Rectal smooth muscle tissue (tissue), 1 donor: ENCODE data around the gene NKTR.

Experiments used
- H3K27ac ChIP-seq: one replicate; pipeline ENCODE4 v1.7.0; 2013; ENCODE audit warnings: low read depth, low read length, inconsistent platforms
- H3K27me3 ChIP-seq: one replicate; pipeline ENCODE4 v1.7.0; 2013; ENCODE audit warnings: low read length; ENCODE audit not compliant: control insufficient read depth, insufficient read depth
- H3K36me3 ChIP-seq: one replicate; pipeline ENCODE4 v1.7.0; 2013; ENCODE audit warnings: low read length; ENCODE audit not compliant: control insufficient read depth, insufficient read depth
- H3K4me1 ChIP-seq: one replicate; pipeline ENCODE4 v1.7.0; 2013; ENCODE audit warnings: low read length; ENCODE audit not compliant: control insufficient read depth, insufficient read depth
- H3K4me3 ChIP-seq: one replicate; pipeline ENCODE4 v1.7.0; 2013; ENCODE audit warnings: low read length
- H3K9ac ChIP-seq: one replicate; pipeline ENCODE4 v1.7.0; 2013; ENCODE audit warnings: low read length

The NKTR gene

DNA sequence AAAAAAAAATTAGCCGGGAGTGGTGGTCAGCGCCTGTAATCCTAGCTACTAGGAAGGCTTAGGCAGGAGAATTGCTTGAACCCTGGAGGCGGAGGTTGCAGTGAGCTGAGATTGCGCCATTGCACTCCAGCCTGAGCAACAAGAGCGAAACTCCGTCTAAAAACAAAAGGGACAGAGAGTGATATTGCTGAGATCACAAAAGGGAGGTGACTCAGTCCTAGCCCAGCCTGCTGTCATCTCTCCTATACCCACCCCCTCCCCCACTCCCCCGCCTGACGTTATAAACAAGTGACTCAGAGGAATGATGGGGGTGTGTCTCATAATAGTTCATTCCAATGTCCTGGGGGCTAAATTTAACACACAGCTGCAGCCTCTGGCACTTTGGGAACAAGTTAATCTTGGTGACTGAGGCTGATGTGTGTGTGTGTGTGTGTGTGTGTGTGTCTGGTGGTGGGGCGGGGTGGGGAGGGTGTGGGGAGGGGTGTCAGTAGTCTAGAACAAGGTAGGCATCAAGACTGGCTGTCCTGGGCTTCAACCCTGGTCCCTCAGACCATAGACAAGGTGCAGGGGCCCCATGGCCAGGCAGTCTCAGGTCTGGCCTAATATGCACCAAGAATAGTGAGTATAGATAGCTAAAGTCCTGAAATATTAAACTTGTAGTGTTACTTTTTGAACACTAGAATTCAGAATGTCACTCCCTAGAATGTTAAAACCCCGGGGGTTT is 83.6 kb downstream of the NKTR start:
- H3K9ac ChIP-seq, result no peak overlapping the region
- H3K4me1 ChIP-seq, result no peaks in the 10 kb centered on the region
- no peak overlapping the region for H3K4me3 ChIP-seq
- H3K36me3 ChIP-seq, result no peaks in the 10 kb centered on the region
- H3K27me3 ChIP-seq, result peaks cover 3% of the 10 kb centered on the region
- H3K27ac ChIP-seq, result no peak overlapping the region

DNA sequence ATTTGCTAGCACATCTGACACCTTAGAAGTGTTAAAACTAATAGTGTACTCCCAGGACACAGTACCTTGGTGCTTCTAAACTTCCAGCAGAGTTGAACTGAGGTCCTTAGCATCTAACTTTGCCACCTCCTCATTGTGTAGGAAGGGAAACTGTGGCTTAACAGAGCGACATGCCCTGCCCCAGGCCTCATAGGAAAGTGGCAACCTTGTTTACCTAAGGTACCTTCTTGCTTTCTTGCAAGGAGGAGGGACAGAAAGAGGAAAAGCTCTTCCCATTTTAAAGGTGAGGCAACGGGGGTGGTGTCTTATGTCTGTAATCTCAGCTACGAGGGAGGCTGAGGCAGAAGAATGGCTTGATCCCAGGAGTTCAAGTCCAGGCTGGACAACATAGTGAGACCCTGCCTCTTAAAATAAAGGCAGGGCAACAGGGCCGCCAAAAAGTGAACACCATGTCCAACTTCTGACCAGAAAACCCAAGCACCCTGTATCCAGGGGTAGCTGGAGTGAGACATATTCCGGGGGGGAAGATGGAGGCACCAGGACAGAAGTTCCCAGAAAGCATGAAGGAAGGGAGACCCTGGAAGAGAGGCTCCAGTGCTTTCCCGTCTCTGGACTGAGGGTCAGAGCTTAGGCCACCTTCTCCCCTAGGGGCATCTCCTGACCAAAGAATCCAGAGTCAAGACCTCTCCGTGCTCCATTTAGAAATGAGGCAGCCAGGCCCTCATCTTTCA is 84.3 kb downstream of the NKTR start:
- no peak overlapping the region for H3K4me3 ChIP-seq

DNA sequence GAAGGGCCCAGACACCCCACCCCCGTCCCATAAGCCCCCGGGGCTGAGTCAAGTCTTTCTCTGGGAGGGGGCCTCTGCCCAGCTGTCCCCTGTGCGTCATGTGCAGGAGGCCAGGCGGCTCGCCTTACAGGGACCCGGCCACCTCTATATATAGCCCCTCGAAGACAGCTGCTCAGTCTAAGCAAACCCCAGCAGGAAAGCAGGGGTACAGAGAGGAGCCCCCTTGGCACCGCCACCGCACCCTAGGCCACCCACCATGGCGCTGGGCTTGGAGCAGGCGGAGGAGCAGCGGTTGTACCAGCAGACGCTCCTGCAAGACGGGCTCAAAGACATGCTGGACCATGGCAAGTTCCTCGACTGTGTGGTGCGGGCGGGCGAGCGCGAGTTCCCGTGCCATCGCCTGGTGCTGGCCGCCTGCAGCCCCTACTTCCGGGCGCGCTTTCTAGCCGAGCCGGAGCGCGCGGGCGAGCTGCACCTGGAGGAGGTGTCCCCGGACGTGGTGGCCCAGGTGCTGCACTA is 84.9 kb downstream of the NKTR start, which contains the start of gene KLHL40:
KLHL40 (plus strand) TSS at position 175 of the 519 bp plus-strand sequence; CDS start at position 257, 82 bp downstream.
- H3K27ac ChIP-seq, result no peak within 1 kb of the TSS
- peak within 1 kb of the TSS; percentile 33 for H3K4me3 ChIP-seq
- no peaks in the 10 kb centered on the region for H3K36me3 ChIP-seq

More for the DNA sequence above, 84.3 kb downstream of the NKTR start:
- no peaks in the 10 kb centered on the region for H3K36me3 ChIP-seq
- peaks cover 3% of the 10 kb centered on the region for H3K27me3 ChIP-seq
- H3K27ac ChIP-seq, result no peak overlapping the region
- no peaks in the 10 kb centered on the region for H3K4me1 ChIP-seq
- H3K9ac ChIP-seq, result no peak overlapping the region

DNA sequence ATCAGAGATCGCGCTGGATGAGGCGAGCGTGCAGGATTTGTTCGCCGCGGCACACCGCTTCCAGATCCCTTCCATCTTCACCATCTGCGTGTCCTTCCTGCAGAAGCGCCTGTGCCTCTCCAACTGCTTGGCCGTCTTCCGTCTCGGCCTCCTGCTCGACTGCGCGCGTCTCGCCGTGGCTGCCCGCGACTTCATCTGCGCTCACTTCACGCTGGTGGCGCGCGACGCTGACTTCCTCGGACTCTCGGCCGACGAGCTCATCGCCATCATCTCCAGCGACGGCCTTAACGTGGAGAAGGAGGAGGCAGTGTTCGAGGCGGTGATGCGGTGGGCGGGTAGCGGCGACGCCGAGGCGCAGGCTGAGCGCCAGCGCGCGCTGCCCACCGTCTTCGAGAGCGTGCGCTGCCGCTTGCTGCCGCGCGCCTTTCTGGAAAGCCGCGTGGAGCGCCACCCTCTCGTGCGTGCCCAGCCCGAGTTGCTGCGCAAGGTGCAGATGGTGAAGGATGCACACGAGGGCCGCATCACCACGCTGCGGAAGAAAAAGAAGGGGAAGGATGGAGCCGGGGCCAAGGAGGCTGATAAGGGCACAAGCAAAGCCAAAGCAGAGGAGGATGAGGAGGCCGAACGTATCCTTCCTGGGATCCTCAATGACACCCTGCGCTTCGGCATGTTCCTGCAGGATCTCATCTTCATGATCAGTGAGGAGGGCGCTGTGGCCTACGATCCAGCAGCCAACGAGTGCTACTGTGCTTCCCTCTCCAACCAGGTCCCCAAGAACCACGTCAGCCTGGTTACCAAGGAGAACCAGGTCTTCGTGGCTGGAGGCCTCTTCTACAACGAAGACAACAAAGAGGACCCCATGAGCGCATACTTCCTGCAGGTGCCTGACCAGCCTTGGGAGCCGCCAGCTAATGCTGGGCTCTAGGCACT is 85.7 kb downstream of the NKTR start:
- Histone ChIP-seq H3K4me1 (no peaks in the 10 kb centered on the region), H3K27ac (no peak overlapping the region), H3K4me3 (peak overlapping the region; percentile 33), H3K9ac (no peak overlapping the region), H3K27me3 (peaks cover 3% of the 10 kb centered on the region), H3K36me3 (no peaks in the 10 kb centered on the region)

More for the DNA sequence above, 84.9 kb downstream of the NKTR start, which contains the start of gene KLHL40:
- Histone ChIP-seq H3K27me3 (peaks cover 3% of the 10 kb centered on the region), H3K9ac (no peak within 1 kb of the TSS), H3K4me1 (no peaks in the 10 kb centered on the region)

DNA sequence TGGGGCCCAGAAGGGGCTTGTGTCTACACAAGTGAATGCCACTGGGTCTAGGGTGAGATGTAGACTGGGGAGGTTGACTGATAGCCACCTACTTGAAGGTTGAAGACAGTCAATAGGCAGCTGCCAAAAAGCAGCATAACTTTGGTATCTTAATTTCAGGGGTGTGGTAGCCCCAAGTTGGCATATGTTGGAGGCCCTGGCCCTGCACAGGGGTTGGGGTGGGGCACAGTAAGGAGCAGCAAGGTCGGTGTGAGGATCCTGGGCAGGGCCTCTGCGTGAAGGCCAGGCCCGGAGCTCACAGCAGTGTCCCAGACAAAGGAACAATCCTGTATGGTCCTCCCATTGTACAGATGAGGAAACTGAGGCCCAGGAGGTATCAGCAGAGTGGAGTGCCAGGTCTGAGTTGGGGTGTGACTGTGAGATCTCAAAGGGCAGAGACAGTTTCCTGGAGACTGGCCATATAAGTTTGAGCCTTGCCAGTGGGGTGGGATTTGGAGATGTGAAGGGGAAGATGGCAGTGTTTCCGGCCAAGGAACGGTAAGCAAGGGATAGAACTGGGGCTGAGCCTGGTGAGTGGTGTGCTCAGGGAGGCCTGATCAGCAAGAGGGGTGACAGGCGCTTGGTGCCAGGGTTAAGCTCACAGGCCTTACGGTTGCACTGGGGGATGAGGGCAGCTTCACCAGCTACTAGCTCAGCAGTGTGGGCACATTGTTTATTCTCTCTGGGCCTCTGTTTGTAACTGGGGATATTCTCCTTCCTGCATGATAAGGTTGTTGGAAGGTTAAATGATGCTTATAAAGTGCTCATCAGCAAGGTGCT is 86.6 kb downstream of the NKTR start:
- no peaks in the 10 kb centered on the region for H3K4me1 ChIP-seq
- no peak overlapping the region for H3K4me3 ChIP-seq
- no peaks in the 10 kb centered on the region for H3K36me3 ChIP-seq
- peaks cover 3% of the 10 kb centered on the region for H3K27me3 ChIP-seq
- H3K27ac ChIP-seq, result no peak overlapping the region
- no peak overlapping the region for H3K9ac ChIP-seq

DNA sequence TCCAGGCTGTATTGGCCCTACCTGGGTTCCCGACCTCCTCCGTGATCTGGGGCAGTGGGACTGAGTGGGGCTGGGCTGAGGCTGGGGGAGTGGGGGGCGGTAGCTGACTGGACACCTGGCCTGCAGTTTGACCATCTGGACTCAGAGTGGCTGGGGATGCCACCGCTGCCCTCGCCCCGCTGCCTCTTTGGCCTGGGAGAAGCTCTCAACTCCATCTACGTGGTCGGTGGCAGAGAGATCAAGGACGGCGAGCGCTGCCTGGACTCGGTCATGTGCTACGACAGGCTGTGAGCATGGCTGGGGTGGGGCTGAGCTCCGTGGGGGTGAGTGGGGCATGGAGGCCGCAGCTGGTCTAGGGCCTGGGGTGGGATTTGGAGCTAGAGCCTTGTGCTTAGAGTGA is 87.5 kb downstream of the NKTR start:
- no peak overlapping the region for H3K4me3 ChIP-seq
- H3K9ac ChIP-seq, result no peak overlapping the region
- no peak overlapping the region for H3K27ac ChIP-seq
- H3K36me3 ChIP-seq, result no peaks in the 10 kb centered on the region
- no peaks in the 10 kb centered on the region for H3K4me1 ChIP-seq
- H3K27me3 ChIP-seq, result peaks cover 3% of the 10 kb centered on the region

DNA sequence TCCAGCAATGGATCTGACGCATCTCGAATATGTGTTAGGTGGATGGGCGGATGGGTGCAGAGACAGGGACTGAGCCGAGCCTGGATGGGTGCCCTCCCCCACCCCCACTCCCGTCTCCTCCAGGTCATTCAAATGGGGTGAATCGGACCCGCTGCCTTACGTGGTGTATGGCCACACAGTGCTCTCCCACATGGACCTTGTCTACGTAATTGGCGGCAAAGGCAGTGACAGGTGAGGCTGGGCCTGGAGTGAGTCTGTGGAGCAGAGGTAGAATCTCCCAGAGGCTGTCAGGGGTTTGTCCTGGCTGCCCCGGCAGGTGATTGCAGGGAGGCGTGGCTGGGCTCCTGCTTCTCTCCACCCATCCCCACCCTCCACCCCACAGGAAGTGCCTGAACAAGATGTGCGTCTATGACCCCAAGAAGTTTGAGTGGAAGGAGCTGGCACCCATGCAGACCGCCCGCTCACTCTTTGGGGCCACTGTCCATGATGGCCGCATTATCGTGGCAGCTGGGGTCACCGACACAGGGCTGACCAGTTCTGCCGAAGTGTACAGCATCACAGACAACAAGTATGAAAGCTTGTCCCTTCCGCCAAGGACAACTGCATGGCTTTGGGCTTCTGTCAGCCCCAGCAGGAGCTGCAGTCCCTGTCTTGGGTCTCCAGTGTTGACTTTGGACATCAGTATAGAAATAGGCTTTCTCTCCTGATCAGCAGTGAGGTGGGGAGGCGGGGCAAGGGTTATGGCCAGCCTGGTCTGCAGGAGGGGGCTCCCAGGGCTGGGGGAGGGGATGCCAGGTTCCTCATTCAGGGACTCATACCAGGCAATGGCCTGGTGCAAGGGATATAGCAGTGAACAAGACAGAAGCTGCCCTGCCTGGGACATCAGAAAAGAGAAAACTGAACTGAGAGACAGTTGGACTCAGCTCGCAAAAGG is 88.3 kb downstream of the NKTR start:
- Histone ChIP-seq H3K4me1 (no peaks in the 10 kb centered on the region), H3K4me3 (no peak overlapping the region), H3K27me3 (peaks cover 3% of the 10 kb centered on the region), H3K9ac (no peak overlapping the region), H3K36me3 (no peaks in the 10 kb centered on the region), H3K27ac (no peak overlapping the region)

DNA sequence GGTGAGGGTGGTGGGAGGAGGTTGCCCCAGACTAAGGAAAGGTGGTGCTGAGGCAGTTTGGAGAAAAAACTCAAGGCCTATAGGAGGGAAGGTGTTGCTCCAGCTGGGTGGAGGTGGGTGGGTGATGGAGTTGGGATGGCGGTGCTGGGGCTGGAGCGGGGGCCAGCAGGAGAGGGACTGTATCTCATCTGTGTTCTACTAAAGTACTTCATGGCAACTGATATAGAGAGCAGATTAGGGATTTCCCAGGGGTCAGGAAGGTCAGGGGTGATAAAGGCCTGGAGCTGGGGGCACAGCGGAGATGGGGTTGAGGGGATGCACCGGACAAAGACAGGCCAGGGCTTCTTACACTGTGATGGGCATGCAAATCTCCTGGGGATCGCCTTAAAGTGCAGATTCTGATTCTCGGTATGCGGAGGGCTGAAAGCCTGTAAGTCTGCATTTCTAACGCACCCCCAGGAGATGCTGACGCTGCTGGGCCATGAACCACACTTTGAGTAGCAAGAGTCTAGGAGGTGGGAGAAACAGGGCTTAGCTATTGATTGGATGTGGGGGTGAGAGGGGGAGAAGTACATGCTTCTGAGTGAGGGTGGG is 89.0 kb downstream of the NKTR start:
- Histone ChIP-seq H3K4me3 (no peak overlapping the region), H3K9ac (no peak overlapping the region), H3K27ac (no peak overlapping the region), H3K27me3 (peaks cover 3% of the 10 kb centered on the region), H3K36me3 (no peaks in the 10 kb centered on the region), H3K4me1 (no peaks in the 10 kb centered on the region)

DNA sequence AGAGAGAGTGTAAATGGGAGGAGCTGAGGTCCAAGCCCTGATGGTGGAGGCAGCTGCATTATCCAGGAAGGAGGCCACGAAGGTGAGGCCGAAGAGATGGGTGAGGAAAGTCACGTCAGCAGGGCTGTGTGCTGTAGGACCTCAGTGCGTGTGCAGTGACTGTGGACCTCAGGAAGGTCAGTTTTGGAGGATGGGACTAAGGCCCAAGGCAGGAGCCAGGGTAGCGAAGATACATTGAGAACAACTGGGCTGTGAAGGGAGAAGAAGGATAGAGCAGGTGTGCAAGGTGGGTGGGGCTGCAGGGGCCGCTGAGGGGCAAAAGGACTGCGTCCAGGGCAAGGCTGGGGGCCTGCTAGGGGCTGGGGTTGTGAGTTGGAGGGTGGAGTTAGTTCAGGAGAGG is 89.7 kb downstream of the NKTR start:
- H3K27ac ChIP-seq, result no peak overlapping the region
- no peaks in the 10 kb centered on the region for H3K4me1 ChIP-seq
- H3K4me3 ChIP-seq, result no peak overlapping the region
- no peak overlapping the region for H3K9ac ChIP-seq
- H3K36me3 ChIP-seq, result no peaks in the 10 kb centered on the region
- H3K27me3 ChIP-seq, result peaks cover 3% of the 10 kb centered on the region

DNA sequence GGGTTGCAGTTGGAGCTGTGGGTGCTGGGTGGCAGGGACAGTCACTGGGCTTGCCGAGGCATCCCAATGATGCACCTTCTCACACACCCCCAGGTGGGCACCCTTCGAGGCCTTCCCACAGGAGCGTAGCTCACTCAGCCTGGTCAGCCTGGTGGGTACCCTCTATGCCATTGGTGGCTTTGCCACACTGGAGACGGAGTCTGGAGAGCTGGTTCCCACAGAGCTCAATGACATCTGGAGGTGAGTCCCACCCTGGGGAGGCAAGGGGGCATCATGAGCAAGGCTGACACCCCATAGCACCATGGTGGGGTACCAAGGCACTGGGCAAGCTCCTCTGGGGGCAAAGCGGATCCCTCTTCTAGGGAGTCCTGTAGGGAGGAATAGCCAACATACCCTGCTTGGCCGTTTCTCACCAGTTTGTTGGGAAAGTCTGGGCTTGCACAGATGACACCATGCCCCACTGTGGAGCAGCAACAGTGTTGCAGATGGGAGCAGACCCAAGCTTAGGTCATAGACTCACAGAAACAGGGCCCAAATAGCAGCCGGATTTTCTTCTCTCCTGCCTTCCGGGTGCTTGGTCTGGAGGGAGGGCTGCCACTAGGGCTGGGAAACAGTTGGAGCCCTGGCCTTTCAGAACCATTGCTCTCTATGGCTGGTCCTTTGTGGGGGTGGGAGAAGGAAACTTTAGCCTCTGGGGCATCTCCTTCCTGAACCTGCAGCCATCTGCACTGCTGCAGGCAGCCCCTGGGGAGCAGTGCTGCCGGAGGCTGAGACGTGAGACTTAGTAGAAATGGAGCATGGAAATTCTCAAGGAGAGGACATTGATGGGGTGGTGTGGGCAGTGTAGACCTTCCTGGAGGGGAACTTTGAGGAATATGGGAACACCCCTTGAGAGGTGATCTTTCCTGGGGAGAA is 90.5 kb downstream of the NKTR start:
- Histone ChIP-seq H3K36me3 (no peaks in the 10 kb centered on the region), H3K4me1 (no peaks in the 10 kb centered on the region), H3K9ac (no peak overlapping the region), H3K27me3 (peaks cover 3% of the 10 kb centered on the region), H3K27ac (no peak overlapping the region), H3K4me3 (no peak overlapping the region)
